A549 (cell line): ENCODE data around the gene RAI2. TPM values are rescaled to one million over a fixed set of nuclear protein-coding genes. Genes with fewer than 3 reads are reported as not detected.
A peak's percentile ranks its signal among the peaks of the same experiment; 100 is the strongest.

Source experiments
- ATAC-seq, 2 experiments: fragments of 200-7000 bp in 1 of 2; fragments of >200 bp in 1 of 2; cut with Nextera tagmentation in 1 of 2; cut with Tn5 transposase in 1 of 2; 3 replicates each; pipeline versions ENCODE4 v1.8.0 to v1.9.1; 2018 to 2020; ENCODE audit warnings: mild to moderate bottlenecking in 1 of 2, moderate library complexity in 1 of 2
- CTCF ChIA-PET: fragments of 300-600 bp; sonication (Branson Sonifier 250); formaldehyde crosslinking; extraction: SDS; loops from one replicate; lab custom pipeline; 2021; ENCODE audit warnings: antibody characterized with exemption, inconsistent platforms; lab: Yijun Ruan, JAX
- POLR2A ChIA-PET: fragments of 350-600 bp; formaldehyde crosslinking; extraction: SDS; loops from one replicate; lab custom pipeline; 2021; ENCODE audit warnings: antibody characterized with exemption, inconsistent platforms; lab: Yijun Ruan, JAX
- DNase-seq, 2 experiments: peaks; one replicate each; pipeline versions ENCODE4 v3.0.0 to v3.0.0-alpha.2; 2011 to 2016; ENCODE audit warnings: low read depth in 1 of 2, low spot score in 1 of 2
- FAIRE-seq: peaks from 2 replicates; lab custom pipeline; 2011; peaks lifted over from hg19 to GRCh38; lab: Jason Lieb, UNC
- H3K27ac ChIP-seq, 2 experiments: fragments of >200 bp; sonication (Bioruptor Twin); formaldehyde crosslinking; 3 replicates each; pipeline ENCODE4 v1.5.1; 2016 to 2017
- H3K4me1 ChIP-seq: fragments of >200 bp; sonication (Bioruptor Twin); formaldehyde crosslinking; 3 replicates; pipeline ENCODE4 v1.6.1; 2016
- H3K4me2 ChIP-seq: fragments of >200 bp; sonication (Bioruptor Twin); formaldehyde crosslinking; 3 replicates; pipeline ENCODE4 v1.6.1; 2016
- H3K4me3 ChIP-seq: fragments of >200 bp; sonication (Bioruptor Twin); formaldehyde crosslinking; 3 replicates; pipeline ENCODE4 v1.5.1; 2016
- H3K9me3 ChIP-seq: fragments of >200 bp; sonication (Bioruptor Twin); formaldehyde crosslinking; 3 replicates; pipeline ENCODE4 v1.6.1; 2016
- CBX2 ChIP-seq: fragments of 200-600 bp; sonication (generic); IDR thresholded peaks from 2 replicates; pipeline ENCODE4 v1.6.1; 2016; ENCODE audit warnings: low read depth, mild to moderate bottlenecking, borderline replicate concordance
- CHD2 ChIP-seq: fragments of 150-350 bp; IDR thresholded peaks from 2 replicates; pipeline ENCODE4 v1.6.1; 2014; ENCODE audit warnings: low read length; ENCODE audit not compliant: partially characterized antibody
- CHD4 ChIP-seq: fragments of 200-600 bp; sonication (generic); IDR thresholded peaks from 2 replicates; pipeline ENCODE4 v1.6.1; 2016; ENCODE audit warnings: antibody characterized with exemption, mild to moderate bottlenecking, borderline replicate concordance
- EHMT2 ChIP-seq: fragments of 200-600 bp; sonication (generic); IDR thresholded peaks from 2 replicates; pipeline ENCODE4 v1.6.1; 2016; ENCODE audit warnings: antibody characterized with exemption, low read depth, mild to moderate bottlenecking, moderate library complexity
- EP300 ChIP-seq, 2 experiments: fragments of >200 bp; sonication (Bioruptor Twin); formaldehyde crosslinking; IDR thresholded peaks; 2 replicates in 1 of 2; 3 replicates in 1 of 2; pipeline ENCODE4 v1.6.1; 2016 to 2017
- FOSB ChIP-seq: fragments of 250-450 bp; sonication (Bioruptor Pico); IDR thresholded peaks from 2 replicates; pipeline ENCODE4 v1.5.0; 2020; ENCODE audit warnings: mild to moderate bottlenecking, moderate library complexity
- FOXS1 ChIP-seq: fragments of 250-450 bp; sonication (Bioruptor Pico); IDR thresholded peaks from 2 replicates; pipeline ENCODE4 v1.5.0; 2020; ENCODE audit warnings: mild to moderate bottlenecking, moderate library complexity
- GATA3 ChIP-seq: IDR thresholded peaks from 2 replicates; pipeline ENCODE4 v1.6.1; 2012; ENCODE audit warnings: borderline replicate concordance
- HOXA7 ChIP-seq: fragments of 250-450 bp; sonication (Bioruptor Pico); IDR thresholded peaks from 2 replicates; pipeline ENCODE4 v1.5.0; 2020; ENCODE audit warnings: mild to moderate bottlenecking, moderate library complexity
- HOXB5 ChIP-seq: fragments of 250-450 bp; sonication (Bioruptor Pico); IDR thresholded peaks from 2 replicates; pipeline ENCODE4 v1.5.0; 2020; ENCODE audit warnings: mild to moderate bottlenecking, moderate library complexity
- KDM1A ChIP-seq: fragments of 200-600 bp; sonication (generic); IDR thresholded peaks from 2 replicates; pipeline ENCODE4 v1.6.1; 2016; ENCODE audit warnings: low read depth, mild to moderate bottlenecking
- MAZ ChIP-seq: fragments of 150-350 bp; IDR thresholded peaks from 2 replicates; pipeline ENCODE4 v1.6.1; 2014; ENCODE audit warnings: antibody characterized with exemption, low read depth, low read length, borderline replicate concordance
- NPAS2 ChIP-seq: fragments of 250-450 bp; sonication (Bioruptor Pico); IDR thresholded peaks from 2 replicates; pipeline ENCODE4 v1.8.0; 2022; ENCODE audit warnings: mild to moderate bottlenecking, moderate library complexity, borderline replicate concordance
- NR3C1 ChIP-seq: fragments of >200 bp; sonication (Bioruptor Twin); formaldehyde crosslinking; IDR thresholded peaks from 3 replicates; pipeline ENCODE4 v1.6.1; 2017
- POLR2AphosphoS2 ChIP-seq: conservative IDR thresholded peaks from 2 replicates; pipeline ENCODE4 v1.6.1; 2012; ENCODE audit warnings: low read length, improper control_type of control experiment, inconsistent platforms
- RAD21 ChIP-seq, 2 experiments: fragments of >200 bp in 1 of 2; sonication (Bioruptor Twin) in 1 of 2; formaldehyde crosslinking in 1 of 2; IDR thresholded peaks in 1 of 2; conservative IDR thresholded peaks in 1 of 2; 2 replicates in 1 of 2; 3 replicates in 1 of 2; pipeline ENCODE4 v1.6.1; 2012 to 2018; ENCODE audit warnings: inconsistent platforms in 1 of 2
- RFX5 ChIP-seq: fragments of 450-650 bp; IDR thresholded peaks from 2 replicates; pipeline ENCODE4 v1.7.1; 2014; ENCODE audit warnings: antibody characterized with exemption, mild to moderate bottlenecking, moderate library complexity
- SMC3 ChIP-seq: fragments of >200 bp; sonication (Bioruptor Twin); formaldehyde crosslinking; IDR thresholded peaks from 3 replicates; pipeline ENCODE4 v1.6.1; 2018; ENCODE audit warnings: inconsistent platforms
- ZFP36 ChIP-seq: fragments of 450-650 bp; IDR thresholded peaks from 2 replicates; pipeline ENCODE4 v1.6.1; 2014; ENCODE audit warnings: borderline replicate concordance; ENCODE audit not compliant: partially characterized antibody
- WGBS: methylation state at CpG from one replicate; pipeline ENCODE4 v1.1.6; 2017; ENCODE audit errors: missing lambda C conversion rate; 5-methylcytosine and 5-hydroxymethylcytosine counted together
- polyA plus RNA-seq, 4 experiments: library from polyadenylated mRNA; depleted of rRNA in 3 of 4; stranded (reverse); fragments of >200 nt; fragmentation: RNase III in 1 of 4; extraction: RNeasy Plus Mini Kit Qiagen cat#74134 plus additional on column Dnase treatment in 1 of 4; gene quantifications; 2 replicates in 3 of 4; 3 replicates in 1 of 4; pipeline ENCODE4 v1.2.3, GENCODE V29; 2011 to 2017
- TF ChIP-seq, protein P1 (sequence below): fragments of >200 bp; sonication (Bioruptor Twin); formaldehyde crosslinking; IDR thresholded peaks from 3 replicates; pipeline ENCODE4 v1.5.1; 2016
- TF ChIP-seq, protein P2 (sequence below): fragments of >200 bp; sonication (Bioruptor Twin); formaldehyde crosslinking; IDR thresholded peaks from 3 replicates; pipeline ENCODE4 v1.6.1; 2016
- TF ChIP-seq, protein P3 (sequence below): IDR thresholded peaks from 2 replicates; pipeline ENCODE4 v1.6.1; 2012; ENCODE audit warnings: low read depth, borderline replicate concordance
- TF ChIP-seq, protein P4 (sequence below): IDR thresholded peaks from 2 replicates; pipeline ENCODE4 v1.6.1; 2012
- TF ChIP-seq, protein P5 (sequence below): fragments of 200-600 bp; sonication (generic); IDR thresholded peaks from 2 replicates; pipeline ENCODE4 v1.6.1; 2016; ENCODE audit warnings: antibody characterized with exemption, mild to moderate bottlenecking, moderate library complexity

Gene RAI2
- polyA plus RNA-seq, 2 of the 4 experiments (the other 2 are of a cell fraction): not detected

DNA sequence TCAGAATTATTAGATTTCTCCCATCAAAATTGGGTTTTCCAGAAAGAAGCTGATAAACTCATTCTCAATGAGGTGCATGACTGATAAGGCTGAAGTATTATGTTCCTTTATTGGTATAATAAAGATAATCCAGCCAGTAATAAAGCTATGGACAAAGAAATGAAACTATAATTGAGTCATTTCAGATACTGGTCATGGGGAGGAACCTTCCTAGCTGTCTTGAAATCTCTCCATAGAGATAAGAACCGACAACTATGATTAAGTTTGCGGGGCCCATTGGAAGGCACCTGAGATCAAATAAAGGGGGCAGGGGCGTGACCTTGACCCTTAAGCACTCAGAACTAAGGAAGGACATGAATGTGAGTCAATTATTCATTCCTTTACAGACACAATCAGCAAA, 47.8 kb downstream of the RAI2 start:
- Histone ChIP-seq H3K4me1 (peaks cover 9% of the 10 kb centered on the region; the same call in 1 of the 3 replicates), H3K4me2 (no peak overlapping the region), H3K9me3 (no peaks in the 10 kb centered on the region), H3K27ac (no peak overlapping the region), H3K4me3 (no peak overlapping the region)
- TF ChIP-seq FOXS1 (CRISPR knock-in tag) (no peak), RFX5 (no peak), HOXA7 (no peak), POLR2AphosphoS2 (no peak), CBX2 (no peak), ZFP36 (no peak), HOXB5 (CRISPR knock-in tag) (no peak), EP300 (IDR thresholded peaks at IDR 0.05) (no peak)
- ChIA-PET POLR2A (no interaction called here), CTCF (interaction anchor here (0.5 to 1.3 kb wide), 4 partner anchors 10 to 67 kb away, joined by 3 to 5 read pairs (median 4); no protein-coding TSS in a partner anchor)
- ATAC-seq (no peak), DNase-seq (no peak), FAIRE-seq (no peak)
- WGBS: 59% methylated on average over 3 of the region's 3 CpGs

DNA sequence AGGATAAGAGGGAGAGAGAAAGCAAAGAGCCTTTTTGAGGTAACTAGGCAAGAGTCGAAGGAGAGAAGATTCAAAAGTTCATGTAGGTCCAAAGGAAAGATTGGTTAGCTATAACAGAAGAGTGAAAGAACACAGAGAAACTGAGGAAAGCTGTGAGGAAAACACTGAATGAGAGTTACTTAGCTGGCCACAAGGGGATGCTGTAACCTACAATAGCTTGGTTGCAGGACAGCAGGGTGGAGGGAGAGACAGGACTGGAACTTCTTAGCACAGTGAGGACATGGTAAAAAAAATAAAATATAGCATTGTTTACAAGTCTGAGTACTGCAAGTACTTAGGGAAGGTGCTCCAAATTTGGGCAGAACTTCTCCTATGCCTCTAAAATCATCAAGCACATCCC, 48.3 kb downstream of the RAI2 start:
- Histone ChIP-seq H3K4me3 (no peak overlapping the region), H3K27ac (no peak overlapping the region), H3K4me1 (peaks cover 9% of the 10 kb centered on the region; the same call in 1 of the 3 replicates), H3K4me2 (no peak overlapping the region), H3K9me3 (no peaks in the 10 kb centered on the region)
- WGBS: 0% methylated on average over 1 of the region's 1 CpG
- no peak for ATAC-seq
- FAIRE-seq: peak; percentile 59
- ChIA-PET POLR2A (no interaction called here), CTCF (interaction anchor here (0.5 to 1.3 kb wide), 6 partner anchors 8 to 692 kb away, joined by 3 to 5 read pairs (median 4); no protein-coding TSS in a partner anchor)
- 0 out of 3 replicates have a peak, but pooled peaks have one; percentile 15 for TF ChIP-seq SMC3
- TF ChIP-seq KDM1A: no peak
- TF ChIP-seq, protein P1, sequence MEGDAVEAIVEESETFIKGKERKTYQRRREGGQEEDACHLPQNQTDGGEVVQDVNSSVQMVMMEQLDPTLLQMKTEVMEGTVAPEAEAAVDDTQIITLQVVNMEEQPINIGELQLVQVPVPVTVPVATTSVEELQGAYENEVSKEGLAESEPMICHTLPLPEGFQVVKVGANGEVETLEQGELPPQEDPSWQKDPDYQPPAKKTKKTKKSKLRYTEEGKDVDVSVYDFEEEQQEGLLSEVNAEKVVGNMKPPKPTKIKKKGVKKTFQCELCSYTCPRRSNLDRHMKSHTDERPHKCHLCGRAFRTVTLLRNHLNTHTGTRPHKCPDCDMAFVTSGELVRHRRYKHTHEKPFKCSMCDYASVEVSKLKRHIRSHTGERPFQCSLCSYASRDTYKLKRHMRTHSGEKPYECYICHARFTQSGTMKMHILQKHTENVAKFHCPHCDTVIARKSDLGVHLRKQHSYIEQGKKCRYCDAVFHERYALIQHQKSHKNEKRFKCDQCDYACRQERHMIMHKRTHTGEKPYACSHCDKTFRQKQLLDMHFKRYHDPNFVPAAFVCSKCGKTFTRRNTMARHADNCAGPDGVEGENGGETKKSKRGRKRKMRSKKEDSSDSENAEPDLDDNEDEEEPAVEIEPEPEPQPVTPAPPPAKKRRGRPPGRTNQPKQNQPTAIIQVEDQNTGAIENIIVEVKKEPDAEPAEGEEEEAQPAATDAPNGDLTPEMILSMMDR: peak; percentile 23; the same call in 1 of the 3 replicates
- no peak for TF ChIP-seq EHMT2
- TF ChIP-seq RAD21 (conservative IDR thresholded peaks at IDR 0.05 in 1 of 2, IDR thresholded peaks at IDR 0.05 in 1 of 2): peak in 1 of 2 experiments; percentile 43; a peak in 1 of 5 replicates
- no peak for TF ChIP-seq CHD4
- TF ChIP-seq, protein P2, sequence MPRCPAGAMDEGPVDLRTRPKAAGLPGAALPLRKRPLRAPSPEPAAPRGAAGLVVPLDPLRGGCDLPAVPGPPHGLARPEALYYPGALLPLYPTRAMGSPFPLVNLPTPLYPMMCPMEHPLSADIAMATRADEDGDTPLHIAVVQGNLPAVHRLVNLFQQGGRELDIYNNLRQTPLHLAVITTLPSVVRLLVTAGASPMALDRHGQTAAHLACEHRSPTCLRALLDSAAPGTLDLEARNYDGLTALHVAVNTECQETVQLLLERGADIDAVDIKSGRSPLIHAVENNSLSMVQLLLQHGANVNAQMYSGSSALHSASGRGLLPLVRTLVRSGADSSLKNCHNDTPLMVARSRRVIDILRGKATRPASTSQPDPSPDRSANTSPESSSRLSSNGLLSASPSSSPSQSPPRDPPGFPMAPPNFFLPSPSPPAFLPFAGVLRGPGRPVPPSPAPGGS: no peak
- no peak for TF ChIP-seq CHD2
- TF ChIP-seq, protein P3, sequence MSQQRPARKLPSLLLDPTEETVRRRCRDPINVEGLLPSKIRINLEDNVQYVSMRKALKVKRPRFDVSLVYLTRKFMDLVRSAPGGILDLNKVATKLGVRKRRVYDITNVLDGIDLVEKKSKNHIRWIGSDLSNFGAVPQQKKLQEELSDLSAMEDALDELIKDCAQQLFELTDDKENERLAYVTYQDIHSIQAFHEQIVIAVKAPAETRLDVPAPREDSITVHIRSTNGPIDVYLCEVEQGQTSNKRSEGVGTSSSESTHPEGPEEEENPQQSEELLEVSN: no peak
- DNase-seq: peak in 1 of 2 experiments; percentile 9

DNA sequence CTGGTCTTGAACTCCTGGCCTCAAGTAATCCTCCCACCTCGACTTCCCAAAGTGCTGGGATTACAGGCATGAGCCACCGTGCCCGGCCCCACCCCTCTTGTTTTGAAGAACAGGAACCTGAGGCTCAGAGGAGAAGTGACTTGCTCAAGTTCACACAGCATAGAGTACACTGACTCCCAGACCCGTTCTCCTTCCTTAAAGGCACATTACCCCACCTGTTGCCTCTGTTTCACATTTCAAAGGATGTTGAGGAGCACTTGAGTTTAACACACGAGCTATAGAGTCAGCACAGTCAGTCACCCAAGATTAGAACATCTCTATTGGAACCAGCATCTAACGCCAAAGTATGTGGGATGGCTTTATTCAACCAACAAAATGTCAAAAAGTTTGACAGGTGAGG, 51.1 kb downstream of the RAI2 start:
- POLR2A ChIA-PET: no interaction called here
- WGBS: 6% methylated on average over 6 of the region's 6 CpGs
- no peak for FAIRE-seq

More for the DNA sequence above, 51.1 kb downstream of the RAI2 start:
- TF ChIP-seq POLR2AphosphoS2 (no peak), NR3C1 (no peak), GATA3 (no peak), NPAS2 (no peak), FOXS1 (CRISPR knock-in tag) (no peak), MAZ (no peak), ZFP36 (no peak), KDM1A (no peak), FOSB (CRISPR knock-in tag) (no peak)
- TF ChIP-seq, protein P4, sequence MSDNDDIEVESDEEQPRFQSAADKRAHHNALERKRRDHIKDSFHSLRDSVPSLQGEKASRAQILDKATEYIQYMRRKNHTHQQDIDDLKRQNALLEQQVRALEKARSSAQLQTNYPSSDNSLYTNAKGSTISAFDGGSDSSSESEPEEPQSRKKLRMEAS: no peak
- TF ChIP-seq, protein P5, sequence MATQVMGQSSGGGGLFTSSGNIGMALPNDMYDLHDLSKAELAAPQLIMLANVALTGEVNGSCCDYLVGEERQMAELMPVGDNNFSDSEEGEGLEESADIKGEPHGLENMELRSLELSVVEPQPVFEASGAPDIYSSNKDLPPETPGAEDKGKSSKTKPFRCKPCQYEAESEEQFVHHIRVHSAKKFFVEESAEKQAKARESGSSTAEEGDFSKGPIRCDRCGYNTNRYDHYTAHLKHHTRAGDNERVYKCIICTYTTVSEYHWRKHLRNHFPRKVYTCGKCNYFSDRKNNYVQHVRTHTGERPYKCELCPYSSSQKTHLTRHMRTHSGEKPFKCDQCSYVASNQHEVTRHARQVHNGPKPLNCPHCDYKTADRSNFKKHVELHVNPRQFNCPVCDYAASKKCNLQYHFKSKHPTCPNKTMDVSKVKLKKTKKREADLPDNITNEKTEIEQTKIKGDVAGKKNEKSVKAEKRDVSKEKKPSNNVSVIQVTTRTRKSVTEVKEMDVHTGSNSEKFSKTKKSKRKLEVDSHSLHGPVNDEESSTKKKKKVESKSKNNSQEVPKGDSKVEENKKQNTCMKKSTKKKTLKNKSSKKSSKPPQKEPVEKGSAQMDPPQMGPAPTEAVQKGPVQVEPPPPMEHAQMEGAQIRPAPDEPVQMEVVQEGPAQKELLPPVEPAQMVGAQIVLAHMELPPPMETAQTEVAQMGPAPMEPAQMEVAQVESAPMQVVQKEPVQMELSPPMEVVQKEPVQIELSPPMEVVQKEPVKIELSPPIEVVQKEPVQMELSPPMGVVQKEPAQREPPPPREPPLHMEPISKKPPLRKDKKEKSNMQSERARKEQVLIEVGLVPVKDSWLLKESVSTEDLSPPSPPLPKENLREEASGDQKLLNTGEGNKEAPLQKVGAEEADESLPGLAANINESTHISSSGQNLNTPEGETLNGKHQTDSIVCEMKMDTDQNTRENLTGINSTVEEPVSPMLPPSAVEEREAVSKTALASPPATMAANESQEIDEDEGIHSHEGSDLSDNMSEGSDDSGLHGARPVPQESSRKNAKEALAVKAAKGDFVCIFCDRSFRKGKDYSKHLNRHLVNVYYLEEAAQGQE: no peak
- no peak overlapping the region for H3K27ac ChIP-seq
- H3K9me3 ChIP-seq: no peaks in the 10 kb centered on the region
- H3K4me3 ChIP-seq: no peak overlapping the region
- DNase-seq: no peak
- CTCF ChIA-PET: no interaction called here
- peaks cover 9% of the 10 kb centered on the region; the same call in 1 of the 3 replicates for H3K4me1 ChIP-seq
- no peak overlapping the region for H3K4me2 ChIP-seq
- ATAC-seq: no peak
